Measurements from ENCODE around the gene EZH2.

EZH2 gene

GRCh38 chr7:148898845-148899484 lies 14.9 kb upstream of the EZH2 start:
- peak; percentile 18 for DNase-seq (ENCODE audit: low spot score)

- peak; percentile 24 for DNase-seq (ENCODE audit: low spot score)
Observed at GRCh38 chr7:148894591-148894990, 10.5 kb upstream of the EZH2 start.

DNA sequence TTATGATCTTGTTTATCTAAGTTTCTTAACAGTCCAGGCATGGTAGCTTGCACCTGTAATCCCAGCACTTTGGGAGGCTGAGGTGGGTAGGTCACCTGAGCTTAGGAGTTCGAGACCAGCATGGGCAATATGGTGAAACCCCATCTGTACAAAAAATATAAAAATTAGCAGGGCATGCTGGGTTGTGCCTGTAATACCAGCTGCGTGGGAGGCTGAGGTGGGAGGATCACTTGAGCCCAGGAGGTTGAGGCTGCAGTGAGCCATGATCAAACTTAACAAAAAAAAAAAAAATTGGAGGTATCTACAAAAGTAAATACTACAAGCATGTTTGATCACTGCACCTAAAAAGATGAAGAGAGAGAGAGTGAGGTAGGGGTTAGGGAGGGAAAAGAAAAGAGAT lies 9.0 kb upstream of the EZH2 start:
- DNase-seq (ENCODE audit: low spot score) = no peak

GRCh38 chr7:148888300-148888699 lies 4.2 kb upstream of the EZH2 start:
- no peak for DNase-seq (ENCODE audit: low spot score)

DNA sequence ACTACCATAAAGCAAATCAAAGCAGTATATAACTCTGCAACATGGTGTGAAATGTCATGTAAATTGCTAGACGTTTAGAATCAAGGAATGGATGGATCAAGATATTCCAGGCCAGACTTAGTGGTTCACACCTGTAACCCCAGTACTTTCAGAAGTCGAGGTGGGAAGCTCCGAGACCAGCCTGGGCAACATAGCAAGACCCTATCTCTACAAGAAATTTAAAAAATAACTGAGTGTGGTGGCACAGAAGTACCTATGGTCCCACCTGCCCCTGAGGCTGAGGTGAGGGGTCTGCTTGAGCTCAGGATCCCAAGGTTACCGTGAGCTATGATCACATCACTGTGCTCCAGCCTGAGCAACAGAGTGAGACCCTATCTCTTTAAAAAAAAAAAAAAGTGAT lies 2.8 kb upstream of the EZH2 start:
- no peak for DNase-seq (ENCODE audit: low spot score)

DNA sequence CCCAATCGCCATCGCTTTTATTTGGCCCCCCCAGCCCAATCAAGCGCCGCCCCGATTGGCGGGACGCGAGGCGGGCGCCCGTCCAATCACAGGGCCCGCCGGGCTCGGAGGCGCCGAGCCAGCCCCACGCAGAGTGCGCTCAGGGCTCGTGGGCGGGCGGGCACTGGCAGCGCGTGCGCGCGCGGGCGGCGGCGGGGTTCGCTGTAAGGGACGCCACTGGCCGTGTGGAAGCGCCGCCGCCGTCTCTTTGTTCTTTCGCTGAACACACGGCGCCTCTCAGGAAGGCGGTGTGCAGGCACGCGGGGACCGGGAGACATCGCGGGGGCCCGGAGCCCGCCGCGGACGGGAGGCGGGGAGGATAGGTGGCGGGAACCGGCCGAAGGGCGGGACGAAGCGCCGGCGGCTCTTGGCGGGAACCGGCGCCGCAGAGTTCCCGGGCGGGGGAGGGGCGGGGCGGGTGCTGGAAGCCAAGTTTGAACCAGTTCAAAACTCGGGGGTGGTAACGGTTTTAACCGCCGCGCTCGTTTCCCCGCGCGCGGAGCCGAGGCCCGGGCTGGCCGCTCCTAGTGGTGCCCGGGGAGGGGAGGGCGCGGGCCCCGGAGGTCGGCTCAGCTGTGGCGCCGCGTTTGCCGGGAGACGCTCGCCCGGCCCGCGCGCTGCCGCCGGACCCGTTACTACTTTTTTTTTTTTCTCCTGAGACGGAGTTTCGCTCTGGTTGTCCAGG lies 370 bp upstream of the EZH2 start:
- DNase-seq (ENCODE audit: low spot score) = peak; percentile 99

DNA sequence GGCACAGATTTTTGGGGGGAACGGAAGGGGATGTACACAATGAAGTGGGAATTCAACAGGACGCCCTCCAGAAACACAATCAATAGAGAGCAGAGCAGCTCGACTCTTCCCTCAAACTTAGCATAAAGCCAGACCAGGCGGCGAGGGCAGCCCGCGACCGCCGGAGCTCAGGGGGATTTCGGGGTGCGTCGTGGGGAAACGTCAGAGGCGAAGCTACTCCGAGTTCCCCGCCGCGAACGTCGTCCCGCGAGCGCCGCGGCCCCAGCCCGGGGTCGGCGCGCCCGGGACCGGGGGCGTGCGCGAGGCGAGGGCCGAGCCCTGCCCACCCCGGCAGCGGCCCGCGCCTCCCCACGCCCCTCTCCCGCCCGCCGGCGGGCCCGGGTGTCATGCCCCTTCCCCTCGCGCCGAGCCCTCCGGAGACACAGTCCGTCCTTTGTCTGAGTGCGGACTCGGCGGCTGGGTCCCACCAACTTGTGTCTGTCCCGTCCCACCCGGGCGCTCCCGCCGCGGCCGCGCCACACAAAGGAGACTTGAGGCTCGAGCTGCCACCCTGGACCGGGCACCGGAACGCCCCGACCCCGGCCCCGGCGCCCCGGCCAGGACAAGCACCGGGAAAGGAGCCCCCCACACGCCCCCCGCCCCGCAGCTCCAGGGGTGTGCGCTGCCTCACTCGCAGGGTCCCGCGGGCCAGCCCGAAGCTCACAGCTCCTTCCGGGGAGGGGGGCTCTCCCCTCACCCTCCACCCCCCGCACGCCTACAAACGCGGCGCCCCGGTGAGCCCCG lies 634 bp downstream of the EZH2 start:
- DNase-seq (ENCODE audit: low spot score) = peak; percentile 46

GRCh38 chr7:148882841-148883265 lies 1.2 kb downstream of the EZH2 start:
- no peak for DNase-seq (ENCODE audit: low spot score)

DNA sequence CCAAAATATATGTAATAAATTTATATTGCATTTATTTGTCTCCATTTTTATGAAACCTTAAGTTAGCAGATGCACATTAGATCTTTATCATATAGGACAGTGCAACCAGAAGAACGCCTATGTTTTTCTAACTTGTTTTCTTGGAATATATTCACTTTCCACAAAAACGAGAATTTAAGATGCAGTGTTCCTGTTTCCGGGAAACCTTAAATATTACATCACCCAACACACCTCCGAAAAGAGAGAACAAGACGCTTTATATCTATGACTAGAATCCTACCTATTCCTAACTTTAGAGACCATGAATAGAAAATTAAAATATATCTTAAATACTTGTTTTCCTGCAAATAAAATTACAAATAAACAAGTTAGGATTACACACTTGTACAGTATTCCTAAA lies 1.9 kb downstream of the EZH2 start:
- DNase-seq (ENCODE audit: low spot score) = no peak

DNA sequence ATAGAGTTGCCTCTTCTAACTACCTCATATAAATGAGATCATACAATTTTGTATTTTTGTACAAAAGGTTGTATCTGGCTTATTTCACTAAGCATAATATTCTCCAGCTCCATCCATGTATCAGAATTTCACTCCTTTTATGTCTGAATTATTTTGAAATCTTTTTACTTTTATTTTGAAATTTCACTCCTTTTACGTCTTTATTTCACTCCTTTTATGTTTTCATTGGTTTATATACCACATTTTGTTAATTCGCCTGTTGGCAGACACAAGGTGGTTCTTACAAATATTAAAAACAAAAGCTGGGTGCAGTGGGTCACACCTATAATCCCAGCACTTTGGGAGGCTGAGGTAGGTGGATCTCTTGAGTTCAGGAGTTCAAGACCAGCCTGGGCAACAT lies 5.8 kb downstream of the EZH2 start:
- DNase-seq (ENCODE audit: low spot score) = no peak

DNA sequence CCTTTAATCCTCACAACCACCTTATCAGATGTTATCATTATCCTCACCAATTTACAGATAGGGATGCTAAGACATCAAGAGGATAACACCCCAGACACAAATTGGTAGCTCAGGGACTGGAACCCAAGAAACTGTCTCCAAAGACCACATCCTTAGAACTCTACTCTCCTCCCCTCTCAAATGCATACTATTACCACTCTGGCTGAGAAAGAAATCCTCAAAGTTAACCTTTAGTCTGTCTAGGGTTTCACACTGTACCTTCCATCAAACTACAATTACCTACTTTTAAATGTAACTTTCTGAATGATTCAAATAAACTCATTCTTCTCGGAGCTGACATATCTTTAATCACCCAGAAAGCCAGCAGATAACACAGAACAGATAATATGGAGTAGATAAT lies 6.6 kb downstream of the EZH2 start:
- no peak for DNase-seq (ENCODE audit: low spot score)

DNA sequence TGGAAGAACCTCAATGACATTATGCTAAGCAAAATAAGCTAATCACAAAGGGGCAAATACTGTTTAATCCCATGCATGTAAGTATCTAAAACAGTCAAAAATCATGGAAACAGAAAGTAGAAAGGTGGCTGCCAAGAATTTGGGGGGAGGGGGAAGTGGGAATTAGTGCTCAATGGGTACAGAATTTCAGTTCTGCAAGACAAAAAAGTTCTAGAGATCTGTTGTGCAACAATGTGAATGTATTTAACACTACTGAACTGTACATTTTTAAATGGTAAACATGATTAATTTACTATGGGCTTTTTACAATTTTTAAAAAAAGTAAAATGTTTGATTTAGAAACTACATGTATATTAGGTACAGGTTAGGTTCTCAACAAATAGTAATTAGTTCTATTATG lies 11.9 kb downstream of the EZH2 start:
- DNase-seq (ENCODE audit: low spot score) = no peak

DNA sequence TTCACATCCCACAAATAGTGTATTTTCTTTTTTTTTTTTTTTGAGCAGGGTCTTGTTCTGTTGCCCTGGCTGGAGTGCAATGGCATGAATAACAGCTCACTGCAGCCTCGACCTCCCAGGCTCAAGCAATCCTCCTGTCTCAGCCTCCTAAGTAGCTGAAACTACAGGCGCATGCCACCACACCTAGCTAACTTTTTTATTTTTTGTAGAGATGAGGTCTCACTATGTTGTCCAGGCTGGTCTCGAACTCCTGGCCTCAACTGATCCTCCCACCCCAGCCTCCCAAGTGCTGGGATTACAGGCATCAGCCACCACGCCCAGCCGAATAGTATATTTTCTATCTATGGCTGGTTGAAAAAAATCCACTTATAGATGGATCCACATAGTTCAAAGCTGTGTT lies 12.5 kb downstream of the EZH2 start:
- DNase-seq (ENCODE audit: low spot score) = no peak

DNA sequence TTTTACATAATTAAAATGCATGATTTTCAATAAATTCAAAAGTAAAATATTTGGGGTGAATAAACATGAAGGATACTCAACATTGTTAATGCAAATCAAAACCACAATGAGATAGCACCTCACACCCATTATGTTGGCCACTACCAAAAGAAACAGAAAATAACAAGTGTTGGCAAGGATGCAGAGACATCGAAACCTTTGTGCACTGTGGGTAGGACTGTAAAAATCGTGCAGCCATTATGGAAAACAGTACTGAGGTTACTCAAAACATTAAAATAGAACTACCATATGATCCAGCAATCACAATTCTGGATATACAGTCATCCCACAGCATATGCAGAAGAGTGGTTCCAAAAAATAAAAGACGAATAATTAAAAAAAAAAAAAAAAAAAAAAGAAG lies 13.1 kb downstream of the EZH2 start:
- no peak for DNase-seq (ENCODE audit: low spot score)

DNA sequence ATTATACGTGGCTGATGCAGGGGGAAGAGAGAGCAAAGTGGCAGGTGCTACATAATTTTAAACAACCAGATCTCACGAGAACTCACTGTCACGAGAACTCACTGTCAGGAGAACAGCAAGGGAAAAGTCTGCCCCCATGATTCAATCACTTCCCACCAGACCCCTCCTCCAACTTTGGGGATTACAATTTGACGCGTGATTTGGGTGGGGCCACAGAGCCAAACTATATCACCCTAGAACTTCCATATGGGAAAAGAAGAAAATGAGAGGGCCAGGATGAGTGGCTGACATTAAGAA lies 15.8 kb downstream of the EZH2 start:
- DNase-seq (ENCODE audit: low spot score) = no peak

- no peak for DNase-seq (ENCODE audit: low spot score)
Observed at GRCh38 chr7:148867596-148868377, 16.3 kb downstream of the EZH2 start.

GRCh38 chr7:148866362-148866761 lies 17.7 kb downstream of the EZH2 start:
- no peak for DNase-seq (ENCODE audit: low spot score)

GRCh38 chr7:148865283-148865682 lies 18.8 kb downstream of the EZH2 start:
- DNase-seq (ENCODE audit: low spot score) = no peak

DNA sequence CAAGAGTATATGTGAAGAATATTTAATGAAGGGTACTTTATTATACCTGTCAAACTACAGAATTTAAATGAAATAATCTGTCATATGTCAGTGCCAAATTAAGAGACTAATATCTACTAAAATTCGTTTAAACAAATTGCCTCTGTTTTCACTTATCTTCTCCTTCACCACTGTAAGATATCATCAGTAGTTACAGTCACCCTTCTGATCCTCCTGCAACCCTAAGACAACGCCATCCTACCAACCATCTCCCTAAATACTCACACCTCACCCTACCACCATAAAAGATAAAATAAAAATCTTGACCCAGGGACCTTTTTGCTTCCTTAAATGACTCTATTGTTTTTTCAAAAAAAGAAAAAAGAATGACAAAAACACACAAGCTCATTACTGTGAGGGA lies 20.8 kb downstream of the EZH2 start:
- DNase-seq (ENCODE audit: low spot score) = no peak

DNA sequence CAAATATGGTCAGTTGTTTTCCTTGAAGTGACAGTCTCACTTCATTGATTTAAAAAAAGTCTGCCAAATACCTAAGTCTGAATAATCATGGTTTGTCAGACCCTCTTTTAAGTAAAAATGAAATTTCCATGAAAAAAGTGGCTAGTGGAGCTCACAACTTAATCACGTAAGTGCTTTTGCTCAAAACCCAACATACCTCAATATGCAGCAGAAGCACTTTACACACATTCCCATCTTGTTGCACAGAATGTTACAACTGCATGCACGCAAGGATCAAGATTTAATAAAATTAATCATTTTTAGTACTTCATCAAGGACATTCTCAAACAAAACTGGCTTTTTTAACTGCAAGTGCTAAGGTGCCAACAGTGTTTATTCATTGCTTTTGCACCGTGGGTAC lies 21.6 kb downstream of the EZH2 start:
- no peak for DNase-seq (ENCODE audit: low spot score)

DNA sequence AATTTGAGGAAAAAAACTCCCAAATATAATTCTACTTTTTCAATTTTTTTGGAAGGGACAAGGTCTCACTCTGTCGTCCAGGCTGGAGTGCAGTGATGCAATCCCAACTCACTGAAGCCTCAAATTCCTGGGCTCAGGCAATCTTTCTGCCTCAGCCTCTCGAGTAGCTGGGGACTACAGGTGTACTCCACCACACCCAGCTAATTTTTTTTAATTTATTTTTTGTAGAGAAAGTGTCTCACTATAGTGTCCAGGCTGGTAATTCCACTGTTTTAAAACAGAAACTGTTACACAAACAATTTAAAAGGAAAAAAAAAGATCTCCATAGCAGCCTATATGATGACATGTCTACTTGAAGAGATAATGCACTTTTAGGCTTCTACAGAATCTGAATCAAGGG lies 25.6 kb downstream of the EZH2 start:
- no peak for DNase-seq (ENCODE audit: low spot score)

DNA sequence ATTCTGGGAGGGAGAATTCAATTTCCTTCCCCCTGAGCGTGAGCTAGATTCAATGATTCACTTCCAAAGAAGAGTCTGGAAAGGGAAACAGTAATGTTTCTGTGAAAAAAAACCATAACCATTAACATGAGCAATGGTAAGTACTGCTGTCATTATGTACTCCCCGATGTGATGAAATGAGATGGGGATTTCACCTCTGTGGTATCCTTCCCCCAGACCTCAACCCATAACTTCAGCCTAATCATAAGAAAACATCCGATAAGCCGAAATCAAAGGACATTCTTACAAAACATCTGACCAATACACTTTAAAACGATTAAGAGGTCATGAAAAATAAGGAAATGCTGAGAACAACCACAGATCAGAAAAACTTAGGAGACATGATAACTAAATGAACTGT lies 27.2 kb downstream of the EZH2 start:
- no peak for DNase-seq (ENCODE audit: low spot score)

GRCh38 chr7:148856578-148856881 lies 27.6 kb downstream of the EZH2 start:
- DNase-seq (ENCODE audit: low spot score) = no peak

Data from AG20443 (cell line).